Ishikawa (cell line): ENCODE data around the gene NTM.

ENCODE experiments used
- CEBPB ChIP-seq: IDR thresholded peaks from 2 replicates; pipeline ENCODE4 v1.6.1; 2012
- CREB1 ChIP-seq: IDR thresholded peaks from 2 replicates; pipeline ENCODE4 v1.6.1; 2012; ENCODE audit warnings: low read depth
- EGR1 ChIP-seq: IDR thresholded peaks from 2 replicates; pipeline ENCODE4 v1.6.1; 2012
- EP300 ChIP-seq: IDR thresholded peaks from 2 replicates; pipeline ENCODE4 v1.6.1; 2012; ENCODE audit warnings: borderline replicate concordance
- FOXM1 ChIP-seq: IDR thresholded peaks from 2 replicates; pipeline ENCODE4 v1.6.1; 2012; ENCODE audit warnings: low read depth, borderline replicate concordance
- MAX ChIP-seq: IDR thresholded peaks from 2 replicates; pipeline ENCODE4 v1.6.1; 2012
- NFIC ChIP-seq: IDR thresholded peaks from 2 replicates; pipeline ENCODE4 v1.6.1; 2012
- RAD21 ChIP-seq: IDR thresholded peaks from 2 replicates; pipeline ENCODE4 v1.6.1; 2012; ENCODE audit warnings: low read depth
- REST ChIP-seq: IDR thresholded peaks from 2 replicates; pipeline ENCODE4 v1.6.1; 2012; ENCODE audit warnings: low read depth, mild to moderate bottlenecking
- TAF1 ChIP-seq: IDR thresholded peaks from 2 replicates; pipeline ENCODE4 v1.6.1; 2012; ENCODE audit warnings: low read depth, mild to moderate bottlenecking
- TCF12 ChIP-seq: IDR thresholded peaks from 2 replicates; pipeline ENCODE4 v1.6.1; 2012; ENCODE audit warnings: low read depth
- TEAD4 ChIP-seq: IDR thresholded peaks from 2 replicates; pipeline ENCODE4 v1.6.1; 2012
- USF1 ChIP-seq: IDR thresholded peaks from 2 replicates; pipeline ENCODE4 v1.6.1; 2012
- YY1 ChIP-seq: IDR thresholded peaks from 2 replicates; pipeline ENCODE4 v1.6.1; 2012; ENCODE audit warnings: low read depth
- ZBTB7A ChIP-seq: IDR thresholded peaks from 2 replicates; pipeline ENCODE4 v1.6.1; 2012; ENCODE audit warnings: low read depth

Gene NTM

GRCh38 chr11:132298357-132298756, 927.9 kb downstream of the NTM start:
- TF ChIP-seq CEBPB = no peak
- TF ChIP-seq CREB1 = no peak
- no peak for TF ChIP-seq YY1
- no peak for TF ChIP-seq NFIC
- no peak for TF ChIP-seq EGR1
- no peak for TF ChIP-seq EP300
- TF ChIP-seq USF1 = no peak
- no peak for TF ChIP-seq FOXM1
- no peak for TF ChIP-seq TCF12

- TF ChIP-seq TCF12 = no peak
- no peak for TF ChIP-seq USF1
- no peak for TF ChIP-seq FOXM1
- no peak for TF ChIP-seq CEBPB
- TF ChIP-seq CREB1 = no peak
Observed at GRCh38 chr11:132300283-132300682, 929.9 kb downstream of the NTM start.

- no peak for TF ChIP-seq TEAD4
- no peak for TF ChIP-seq CEBPB
- TF ChIP-seq TCF12 = no peak
- TF ChIP-seq RAD21 = no peak
- TF ChIP-seq TAF1 = no peak
- no peak for TF ChIP-seq NFIC
Observed at GRCh38 chr11:132301465-132301864, 931.0 kb downstream of the NTM start.

GRCh38 chr11:132301900-132302299, 931.5 kb downstream of the NTM start:
- TF ChIP-seq FOXM1 = no peak
- no peak for TF ChIP-seq CREB1
- no peak for TF ChIP-seq YY1
- no peak for TF ChIP-seq CEBPB
- TF ChIP-seq TCF12 = no peak
- no peak for TF ChIP-seq RAD21

GRCh38 chr11:132307309-132308020, 937.0 kb downstream of the NTM start:
- TF ChIP-seq REST (no peak), TCF12 (no peak), RAD21 (no peak), FOXM1 (no peak), CREB1 (no peak), EGR1 (no peak), CEBPB (no peak), NFIC (no peak), MAX (no peak), TAF1 (no peak), EP300 (no peak), ZBTB7A (no peak), YY1 (no peak), USF1 (no peak), TEAD4 (no peak)

- TF ChIP-seq REST (no peak), CREB1 (no peak), RAD21 (no peak), EP300 (no peak), TEAD4 (no peak), ZBTB7A (no peak), TCF12 (no peak), USF1 (no peak), TAF1 (no peak), NFIC (no peak), YY1 (no peak)
Observed at GRCh38 chr11:132310390-132311375, 940.3 kb downstream of the NTM start.
